RWPE2 (cell line): ENCODE results near the gene RPL19.

Source experiments
- ATAC-seq: fragments of 200-7000 bp; cut with Tn5 transposase; 3 replicates; pipeline ENCODE4 v1.9.1; 2021; ENCODE audit warnings: low read depth
- DNase-seq: peaks from one replicate; pipeline ENCODE4 v3.0.0-alpha.2; 2020; ENCODE audit warnings: low spot score
- H3K27ac ChIP-seq: fragments of 450-650 bp; 2 replicates; pipeline ENCODE4 v1.5.1; 2017; ENCODE audit warnings: mild to moderate bottlenecking; ENCODE audit not compliant: poor library complexity, severe bottlenecking
- H3K27me3 ChIP-seq: fragments of 250-450 bp; sonication (Bioruptor Pico); 2 replicates; pipeline ENCODE4 v1.5.1; 2021; ENCODE audit warnings: mild to moderate bottlenecking, moderate library complexity; ENCODE audit not compliant: insufficient read depth, poor library complexity, severe bottlenecking
- H3K36me3 ChIP-seq: fragments of 250-450 bp; sonication (Bioruptor Pico); 2 replicates; pipeline ENCODE4 v1.5.1; 2020; ENCODE audit warnings: low read depth, mild to moderate bottlenecking, moderate library complexity
- H3K4me1 ChIP-seq: fragments of 250-450 bp; sonication (Bioruptor Pico); 2 replicates; pipeline ENCODE4 v1.5.1; 2021; ENCODE audit warnings: mild to moderate bottlenecking, moderate library complexity; ENCODE audit not compliant: insufficient read depth, poor library complexity, severe bottlenecking
- H3K4me3 ChIP-seq: fragments of 250-450 bp; sonication (Bioruptor Pico); 2 replicates; pipeline ENCODE4 v1.5.1; 2021; ENCODE audit warnings: mild to moderate bottlenecking, moderate library complexity; ENCODE audit not compliant: severe bottlenecking
- H3K9me3 ChIP-seq: fragments of 250-450 bp; sonication (Bioruptor Pico); 2 replicates; pipeline ENCODE4 v1.5.1; 2021; ENCODE audit warnings: mild to moderate bottlenecking, moderate library complexity; ENCODE audit not compliant: severe bottlenecking
- CTCF ChIP-seq: fragments of 450-650 bp; IDR thresholded peaks from one replicate; pipeline ENCODE4 v1.5.1; 2017; ENCODE audit warnings: mild to moderate bottlenecking, moderate library complexity; ENCODE audit not compliant: poor library complexity, severe bottlenecking

RPL19 gene

GRCh38 chr17:39171933-39172332 lies 28.1 kb upstream of the RPL19 start:
- DNase-seq = no peak
- no peak for ATAC-seq
- Histone ChIP-seq H3K4me1 (no peaks in the 10 kb centered on the region), H3K27me3 (no peaks in the 10 kb centered on the region), H3K27ac (no peak overlapping the region), H3K36me3 (peaks cover 5% of the 10 kb centered on the region), H3K9me3 (no peaks in the 10 kb centered on the region), H3K4me3 (no peak overlapping the region)
- no peak for TF ChIP-seq CTCF

GRCh38 chr17:39173080-39173479 lies 27.0 kb upstream of the RPL19 start:
- no peak for TF ChIP-seq CTCF
- Histone ChIP-seq H3K4me3 (no peak overlapping the region), H3K9me3 (no peaks in the 10 kb centered on the region), H3K27me3 (no peaks in the 10 kb centered on the region), H3K36me3 (peaks cover 15% of the 10 kb centered on the region), H3K27ac (no peak overlapping the region), H3K4me1 (no peaks in the 10 kb centered on the region)
- no peak for DNase-seq
- ATAC-seq = no peak

- H3K4me1 ChIP-seq = peaks cover 4% of the 10 kb centered on the region
Observed at GRCh38 chr17:39173526-39174274, 26.4 kb upstream of the RPL19 start.

GRCh38 chr17:39174920-39175694 lies 25.0 kb upstream of the RPL19 start:
- Histone ChIP-seq H3K4me3 (no peak overlapping the region), H3K36me3 (peaks cover 15% of the 10 kb centered on the region), H3K27me3 (no peaks in the 10 kb centered on the region), H3K27ac (no peak overlapping the region), H3K4me1 (peaks cover 7% of the 10 kb centered on the region), H3K9me3 (no peaks in the 10 kb centered on the region)
- peak; percentile 30; the same call in 1 of the 3 replicates for ATAC-seq
- peak; percentile 61 for TF ChIP-seq CTCF
- no peak for DNase-seq

More at GRCh38 chr17:39173526-39174274, 26.4 kb upstream of the RPL19 start:
- H3K4me3 ChIP-seq = no peak overlapping the region
- no peak for TF ChIP-seq CTCF
- DNase-seq = no peak
- H3K9me3 ChIP-seq = no peaks in the 10 kb centered on the region
- no peaks in the 10 kb centered on the region for H3K27me3 ChIP-seq
- no peak overlapping the region for H3K27ac ChIP-seq
- 0 out of 3 replicates have a peak, but pooled peaks have one; percentile 10 for ATAC-seq
- H3K36me3 ChIP-seq = peaks cover 15% of the 10 kb centered on the region
